Measurements from ENCODE around the gene GMPPB.

Gene GMPPB

DNA sequence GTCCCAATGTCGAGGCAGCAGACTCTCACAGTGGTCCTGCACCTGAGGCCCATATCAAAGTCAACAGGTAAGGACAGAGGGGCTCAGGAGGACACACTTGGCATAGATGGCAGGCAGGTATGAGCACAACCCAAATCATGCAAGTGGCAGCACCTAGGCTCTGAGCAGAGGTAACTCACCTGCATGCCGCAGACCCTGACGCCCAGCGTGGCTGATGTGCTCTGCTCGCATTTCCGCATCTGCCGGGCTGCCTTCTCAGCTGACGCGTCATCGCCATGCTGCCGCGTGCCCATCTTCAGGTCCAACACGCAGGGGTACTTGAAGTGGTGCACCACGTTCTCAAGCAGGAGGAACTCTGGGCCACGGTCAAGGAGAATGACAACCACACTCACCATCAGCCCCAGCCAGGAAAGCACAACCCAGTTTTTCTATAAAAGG, 4.2 kb upstream of the GMPPB start:
- Histone ChIP-seq H3K9ac (ENCODE audit: insufficient read length, low read depth) (no peak overlapping the region), H3K27me3 (ENCODE audit: insufficient read depth, insufficient read length) (no peaks in the 10 kb centered on the region), H3K4me1 (ENCODE audit: insufficient read depth, insufficient read length) (peaks cover 8% of the 10 kb centered on the region), H3K9me3 (ENCODE audit: insufficient read depth, low read length) (no peaks in the 10 kb centered on the region), H3K36me3 (ENCODE audit: insufficient read depth, insufficient read length, low read length) (peaks cover 81% of the 10 kb centered on the region), H3K4me3 (ENCODE audit: insufficient read length, low read depth) (no peak overlapping the region)
- TF ChIP-seq SUZ12 (IDR thresholded peaks at IDR 0.05; ENCODE audit: extremely low read depth, insufficient read depth, insufficient read length) = no peak
- no peak for TF ChIP-seq YY1 (IDR thresholded peaks at IDR 0.05; ENCODE audit: insufficient read depth, insufficient read length)
- no peak for DNase-seq (ENCODE audit: low read depth, low spot score)

DNA sequence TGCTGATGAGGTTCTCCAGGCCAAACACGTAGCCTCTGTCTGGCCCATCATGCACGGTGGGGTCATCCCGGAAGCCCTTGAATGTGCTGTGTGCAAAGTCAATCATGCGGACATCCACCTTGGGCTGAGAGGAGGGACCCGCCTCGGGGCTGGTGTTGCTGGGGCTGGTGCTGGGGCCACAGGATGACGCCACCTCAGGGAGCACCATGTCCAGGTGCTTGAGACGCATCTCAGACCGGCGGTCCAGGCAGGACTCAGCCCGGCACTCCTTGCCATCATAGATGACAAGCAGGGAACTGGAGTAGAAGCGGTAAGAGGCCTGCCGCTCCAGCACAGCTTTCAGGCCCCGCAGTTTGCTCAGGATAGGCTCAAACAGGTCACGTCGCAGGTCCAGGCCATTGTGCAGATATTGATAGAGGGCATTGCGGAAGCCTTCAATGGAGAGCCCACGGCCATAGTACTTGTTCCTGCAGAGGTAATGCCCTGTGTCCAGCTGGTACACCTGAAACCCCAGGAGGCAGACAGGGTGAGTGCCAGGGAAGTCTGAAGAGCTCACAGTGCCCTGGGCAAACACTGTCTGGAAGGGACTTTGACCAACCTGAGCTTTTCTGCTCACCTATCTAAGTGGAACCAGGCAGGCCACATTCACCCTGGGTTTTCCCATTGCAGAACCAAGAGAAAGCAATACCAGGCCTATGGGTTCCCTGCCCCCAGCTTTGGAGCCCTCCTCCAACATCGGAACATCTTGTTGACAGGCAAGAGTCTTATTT, 3.6 kb upstream of the GMPPB start:
- no peaks in the 10 kb centered on the region for H3K9me3 ChIP-seq (ENCODE audit: insufficient read depth, low read length)
- peaks cover 81% of the 10 kb centered on the region for H3K36me3 ChIP-seq (ENCODE audit: insufficient read depth, insufficient read length, low read length)
- H3K4me1 ChIP-seq (ENCODE audit: insufficient read depth, insufficient read length) = peaks cover 12% of the 10 kb centered on the region
- no peak overlapping the region for H3K9ac ChIP-seq (ENCODE audit: insufficient read length, low read depth)
- H3K27me3 ChIP-seq (ENCODE audit: insufficient read depth, insufficient read length) = no peaks in the 10 kb centered on the region
- DNase-seq (ENCODE audit: low read depth, low spot score) = no peak
- TF ChIP-seq YY1 (IDR thresholded peaks at IDR 0.05; ENCODE audit: insufficient read depth, insufficient read length) (no peak), SUZ12 (IDR thresholded peaks at IDR 0.05; ENCODE audit: extremely low read depth, insufficient read depth, insufficient read length) (no peak), ZNF274 (IDR thresholded peaks at IDR 0.05; ENCODE audit: low read depth, low read length) (no peak)
- H3K4me3 ChIP-seq (ENCODE audit: insufficient read length, low read depth) = no peak overlapping the region

DNA sequence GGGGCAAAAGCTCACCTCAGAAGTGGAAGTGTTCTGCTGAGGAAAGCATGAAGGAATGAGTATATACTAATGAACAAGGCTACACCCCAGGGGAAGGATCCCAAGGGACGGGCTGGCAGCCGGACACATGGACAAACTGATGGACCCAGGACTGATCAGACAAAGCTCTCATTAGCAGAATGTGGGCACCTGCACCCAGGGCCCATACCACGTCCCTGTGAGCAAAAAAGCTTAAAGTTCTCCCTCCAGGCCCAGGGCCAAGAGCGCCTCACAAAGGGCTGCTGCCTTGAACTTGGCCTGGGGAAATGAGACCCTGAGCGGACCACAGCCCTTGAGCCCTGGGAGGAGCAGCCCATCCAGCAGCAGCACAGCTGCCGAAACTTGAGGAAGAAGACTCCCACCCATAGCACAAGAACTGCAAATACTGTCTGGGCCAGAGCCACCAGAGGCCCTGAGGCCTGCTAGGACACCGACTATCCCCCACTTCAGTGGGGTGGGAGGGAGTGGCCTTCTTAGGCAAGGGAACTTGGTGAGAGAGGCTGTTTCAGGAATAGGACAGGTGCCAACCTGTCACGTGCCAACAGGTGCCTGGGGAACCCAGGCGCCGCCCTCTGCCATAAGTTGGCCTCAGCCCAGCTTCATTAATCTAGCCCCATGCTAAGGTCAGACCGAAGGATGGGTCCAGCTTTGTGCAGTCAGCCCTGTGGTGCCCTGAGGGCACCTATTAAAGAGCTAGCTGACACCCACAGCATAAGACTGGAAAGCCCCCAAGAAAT, 2.3 kb upstream of the GMPPB start:
- Histone ChIP-seq H3K9me3 (ENCODE audit: insufficient read depth, low read length) (no peaks in the 10 kb centered on the region), H3K9ac (ENCODE audit: insufficient read length, low read depth) (no peak overlapping the region)

GRCh38 chr3:49724586-49724985, 835 bp upstream of the GMPPB start:
- DNase-seq (ENCODE audit: low read depth, low spot score) = no peak
- TF ChIP-seq YY1 (IDR thresholded peaks at IDR 0.05; ENCODE audit: insufficient read depth, insufficient read length) (no peak), SUZ12 (IDR thresholded peaks at IDR 0.05; ENCODE audit: extremely low read depth, insufficient read depth, insufficient read length) (no peak), ZNF274 (IDR thresholded peaks at IDR 0.05; ENCODE audit: low read depth, low read length) (no peak)
- Histone ChIP-seq H3K36me3 (ENCODE audit: insufficient read depth, insufficient read length, low read length) (peaks cover 78% of the 10 kb centered on the region), H3K27me3 (ENCODE audit: insufficient read depth, insufficient read length) (no peaks in the 10 kb centered on the region), H3K9me3 (ENCODE audit: insufficient read depth, low read length) (no peaks in the 10 kb centered on the region), H3K4me1 (ENCODE audit: insufficient read depth, insufficient read length) (peaks cover 12% of the 10 kb centered on the region), H3K4me3 (ENCODE audit: insufficient read length, low read depth) (peak overlapping the region; percentile 74), H3K9ac (ENCODE audit: insufficient read length, low read depth) (peak overlapping the region; percentile 94)

More for the DNA sequence above, 2.3 kb upstream of the GMPPB start:
- Histone ChIP-seq H3K4me3 (ENCODE audit: insufficient read length, low read depth) (no peak overlapping the region), H3K36me3 (ENCODE audit: insufficient read depth, insufficient read length, low read length) (peaks cover 81% of the 10 kb centered on the region), H3K27me3 (ENCODE audit: insufficient read depth, insufficient read length) (no peaks in the 10 kb centered on the region), H3K4me1 (ENCODE audit: insufficient read depth, insufficient read length) (peaks cover 12% of the 10 kb centered on the region)
- TF ChIP-seq SUZ12 (IDR thresholded peaks at IDR 0.05; ENCODE audit: extremely low read depth, insufficient read depth, insufficient read length) = no peak
- TF ChIP-seq YY1 (IDR thresholded peaks at IDR 0.05; ENCODE audit: insufficient read depth, insufficient read length) = no peak
- TF ChIP-seq ZNF274 (IDR thresholded peaks at IDR 0.05; ENCODE audit: low read depth, low read length) = no peak
- no peak for DNase-seq (ENCODE audit: low read depth, low spot score)

DNA sequence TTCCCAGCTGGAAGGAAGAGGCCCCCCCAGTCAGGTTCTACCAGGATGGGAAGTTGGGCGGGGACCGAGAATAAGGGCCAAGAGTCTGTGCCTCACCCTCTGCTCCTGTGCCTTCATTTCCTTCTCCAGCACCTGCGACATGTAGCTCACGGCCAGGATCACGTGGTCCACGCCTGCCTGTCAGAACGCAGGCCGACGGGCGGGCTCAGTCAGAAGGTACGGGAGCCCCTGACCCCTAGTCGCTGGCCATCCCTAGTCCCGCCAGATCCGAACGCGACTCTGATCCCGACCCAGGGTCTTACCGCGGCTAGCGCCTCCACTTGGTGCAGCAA, 489 bp downstream of the GMPPB start:
- DNase-seq (ENCODE audit: low read depth, low spot score) = no peak
- Histone ChIP-seq H3K9me3 (ENCODE audit: insufficient read depth, low read length) (no peaks in the 10 kb centered on the region), H3K27me3 (ENCODE audit: insufficient read depth, insufficient read length) (no peaks in the 10 kb centered on the region), H3K4me1 (ENCODE audit: insufficient read depth, insufficient read length) (peaks cover 24% of the 10 kb centered on the region), H3K4me3 (ENCODE audit: insufficient read length, low read depth) (peak overlapping the region; percentile 99), H3K36me3 (ENCODE audit: insufficient read depth, insufficient read length, low read length) (peaks cover 79% of the 10 kb centered on the region), H3K9ac (ENCODE audit: insufficient read length, low read depth) (peak overlapping the region; percentile 99)
- TF ChIP-seq ZNF274 (IDR thresholded peaks at IDR 0.05; ENCODE audit: low read depth, low read length) (no peak), SUZ12 (IDR thresholded peaks at IDR 0.05; ENCODE audit: extremely low read depth, insufficient read depth, insufficient read length) (no peak)

DNA sequence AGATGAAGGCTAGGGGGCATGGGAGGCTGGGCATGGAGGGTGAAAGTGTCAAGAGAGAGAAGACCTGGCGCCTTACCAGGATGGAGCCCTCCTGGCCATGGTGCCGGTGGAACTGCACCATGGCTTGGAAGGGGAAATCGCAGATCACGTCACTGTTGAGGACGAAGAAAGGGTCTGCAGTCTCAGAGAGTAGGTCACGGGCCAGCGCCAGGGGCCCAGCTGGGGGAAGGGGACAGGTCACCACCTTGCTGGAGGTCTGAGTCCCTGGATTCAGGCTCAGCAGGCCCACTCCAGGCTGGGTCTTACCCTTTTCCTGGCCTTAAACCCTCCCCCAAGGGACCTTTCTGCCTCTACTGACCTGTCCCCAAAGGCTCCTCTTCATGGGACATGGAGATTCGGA, 855 bp downstream of the GMPPB start:
- Histone ChIP-seq H3K9me3 (ENCODE audit: insufficient read depth, low read length) (no peaks in the 10 kb centered on the region), H3K9ac (ENCODE audit: insufficient read length, low read depth) (peak overlapping the region; percentile 99), H3K4me1 (ENCODE audit: insufficient read depth, insufficient read length) (peaks cover 27% of the 10 kb centered on the region), H3K36me3 (ENCODE audit: insufficient read depth, insufficient read length, low read length) (peaks cover 79% of the 10 kb centered on the region), H3K4me3 (ENCODE audit: insufficient read length, low read depth) (peak overlapping the region; percentile 99), H3K27me3 (ENCODE audit: insufficient read depth, insufficient read length) (no peaks in the 10 kb centered on the region)
- no peak for DNase-seq (ENCODE audit: low read depth, low spot score)
- TF ChIP-seq SUZ12 (IDR thresholded peaks at IDR 0.05; ENCODE audit: extremely low read depth, insufficient read depth, insufficient read length) (no peak), ZNF274 (IDR thresholded peaks at IDR 0.05; ENCODE audit: low read depth, low read length) (no peak), YY1 (IDR thresholded peaks at IDR 0.05; ENCODE audit: insufficient read depth, insufficient read length) (no peak)
